ENCODE results near the gene ASAP2.

Gene ASAP2

DNA sequence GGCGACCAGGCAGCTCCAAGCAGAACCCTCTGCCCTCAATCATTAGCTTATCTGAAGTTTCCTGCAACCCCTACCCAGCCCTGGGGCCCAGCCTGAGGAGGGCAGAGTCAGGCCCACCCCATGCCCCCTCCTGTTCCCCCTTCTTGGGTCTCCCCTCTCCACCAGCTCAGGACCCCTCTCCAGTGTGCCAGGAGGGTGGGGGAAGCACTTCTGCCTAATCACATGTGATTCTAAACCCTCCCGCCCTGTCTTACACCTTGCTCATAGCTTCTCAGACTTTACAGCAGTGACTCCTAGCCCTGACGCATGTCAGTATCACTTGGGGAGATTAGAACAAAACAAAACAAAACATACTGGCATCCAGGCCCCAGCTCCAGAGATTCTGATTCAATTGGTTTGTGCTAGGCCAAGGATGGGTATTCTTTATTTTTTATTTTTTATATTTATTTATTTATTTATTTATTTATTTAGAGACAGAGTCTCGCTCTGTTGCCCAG lies 42.5 kb upstream of the ASAP2 start:
- Histone ChIP-seq H3K27me3 (ENCODE audit: insufficient read depth, low read depth, severe bottlenecking) (no peaks in the 10 kb centered on the region), H3K4me3 (ENCODE audit: low read depth, low read length) (no peak overlapping the region), H3K27ac (no peak overlapping the region), H3K36me3 (no peaks in the 10 kb centered on the region), H3K9me3 (ENCODE audit: severe bottlenecking) (no peaks in the 10 kb centered on the region)
- TF ChIP-seq, protein P1, sequence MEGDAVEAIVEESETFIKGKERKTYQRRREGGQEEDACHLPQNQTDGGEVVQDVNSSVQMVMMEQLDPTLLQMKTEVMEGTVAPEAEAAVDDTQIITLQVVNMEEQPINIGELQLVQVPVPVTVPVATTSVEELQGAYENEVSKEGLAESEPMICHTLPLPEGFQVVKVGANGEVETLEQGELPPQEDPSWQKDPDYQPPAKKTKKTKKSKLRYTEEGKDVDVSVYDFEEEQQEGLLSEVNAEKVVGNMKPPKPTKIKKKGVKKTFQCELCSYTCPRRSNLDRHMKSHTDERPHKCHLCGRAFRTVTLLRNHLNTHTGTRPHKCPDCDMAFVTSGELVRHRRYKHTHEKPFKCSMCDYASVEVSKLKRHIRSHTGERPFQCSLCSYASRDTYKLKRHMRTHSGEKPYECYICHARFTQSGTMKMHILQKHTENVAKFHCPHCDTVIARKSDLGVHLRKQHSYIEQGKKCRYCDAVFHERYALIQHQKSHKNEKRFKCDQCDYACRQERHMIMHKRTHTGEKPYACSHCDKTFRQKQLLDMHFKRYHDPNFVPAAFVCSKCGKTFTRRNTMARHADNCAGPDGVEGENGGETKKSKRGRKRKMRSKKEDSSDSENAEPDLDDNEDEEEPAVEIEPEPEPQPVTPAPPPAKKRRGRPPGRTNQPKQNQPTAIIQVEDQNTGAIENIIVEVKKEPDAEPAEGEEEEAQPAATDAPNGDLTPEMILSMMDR (IDR thresholded peaks at IDR 0.05; ENCODE audit: low read depth, low read length): no peak
- DNase-seq: no peak

DNA sequence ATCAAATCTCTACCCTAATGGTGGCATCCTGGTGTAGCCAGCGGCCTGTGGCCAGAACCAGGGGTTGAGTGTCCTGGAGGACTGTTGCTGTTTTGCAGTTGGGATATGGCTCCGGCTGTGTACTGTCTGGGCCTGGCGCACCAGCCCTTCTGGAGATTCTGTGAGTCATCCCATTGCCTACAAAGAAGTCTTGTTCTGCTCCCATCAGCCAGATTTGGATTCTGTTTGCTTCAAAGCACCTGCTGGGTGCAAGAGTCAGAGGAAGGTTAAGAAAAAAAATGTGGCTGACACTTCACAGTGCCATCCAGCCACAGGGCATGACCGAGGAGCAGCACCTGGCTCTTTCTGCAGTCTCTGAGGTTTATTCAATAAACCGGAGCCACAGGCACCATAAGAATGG lies 41.0 kb upstream of the ASAP2 start:
- Histone ChIP-seq H3K9me3 (ENCODE audit: severe bottlenecking) (no peaks in the 10 kb centered on the region), H3K27me3 (ENCODE audit: insufficient read depth, low read depth, severe bottlenecking) (no peaks in the 10 kb centered on the region), H3K27ac (no peak overlapping the region), H3K36me3 (no peaks in the 10 kb centered on the region), H3K4me3 (ENCODE audit: low read depth, low read length) (no peak overlapping the region)
- no peak for DNase-seq
- TF ChIP-seq, protein P1 (IDR thresholded peaks at IDR 0.05; ENCODE audit: low read depth, low read length): no peak

DNA sequence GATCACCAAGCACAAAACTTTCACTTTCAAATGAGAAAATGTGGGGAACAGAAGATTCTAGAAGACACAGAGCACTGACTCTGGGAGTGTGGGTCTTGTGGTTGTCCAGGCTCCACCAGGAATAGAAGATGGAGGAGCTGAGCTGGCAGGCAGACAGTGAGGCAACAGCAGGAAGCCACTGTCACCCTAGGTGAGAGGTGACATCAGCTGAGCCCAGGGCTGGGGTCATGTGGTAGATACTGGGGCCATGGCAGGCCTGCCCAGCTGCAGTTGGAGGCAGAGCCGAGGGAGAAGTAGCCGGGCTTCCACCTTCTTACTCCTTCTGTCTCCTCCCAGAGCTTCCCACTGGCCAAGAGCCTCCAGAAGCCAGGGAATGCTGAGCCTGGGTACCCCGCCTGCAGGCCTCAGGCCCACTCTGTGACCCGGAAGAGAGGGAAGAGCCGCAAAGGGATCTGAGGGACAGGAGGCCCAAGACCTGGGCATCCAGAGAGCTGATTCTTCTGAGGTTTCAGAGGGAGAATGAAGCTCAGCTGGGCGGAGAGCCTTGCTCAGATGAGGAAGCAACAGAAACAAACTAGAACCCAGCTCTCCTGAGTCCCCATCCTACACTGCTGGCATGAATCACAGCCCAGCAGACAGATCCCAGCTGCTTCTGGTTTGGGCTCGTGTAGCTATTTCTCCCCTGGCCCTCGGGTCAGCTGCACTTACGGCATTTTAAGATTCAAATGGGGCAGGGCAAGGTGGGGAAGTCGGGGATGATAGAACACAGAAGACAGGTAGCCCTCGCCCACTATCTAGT lies 39.8 kb upstream of the ASAP2 start:
- Histone ChIP-seq H3K36me3 (no peaks in the 10 kb centered on the region), H3K27ac (no peak overlapping the region), H3K9me3 (ENCODE audit: severe bottlenecking) (no peaks in the 10 kb centered on the region), H3K27me3 (ENCODE audit: insufficient read depth, low read depth, severe bottlenecking) (no peaks in the 10 kb centered on the region), H3K4me3 (ENCODE audit: low read depth, low read length) (no peak overlapping the region)
- TF ChIP-seq, protein P1 (IDR thresholded peaks at IDR 0.05; ENCODE audit: low read depth, low read length): no peak
- no peak for DNase-seq

DNA sequence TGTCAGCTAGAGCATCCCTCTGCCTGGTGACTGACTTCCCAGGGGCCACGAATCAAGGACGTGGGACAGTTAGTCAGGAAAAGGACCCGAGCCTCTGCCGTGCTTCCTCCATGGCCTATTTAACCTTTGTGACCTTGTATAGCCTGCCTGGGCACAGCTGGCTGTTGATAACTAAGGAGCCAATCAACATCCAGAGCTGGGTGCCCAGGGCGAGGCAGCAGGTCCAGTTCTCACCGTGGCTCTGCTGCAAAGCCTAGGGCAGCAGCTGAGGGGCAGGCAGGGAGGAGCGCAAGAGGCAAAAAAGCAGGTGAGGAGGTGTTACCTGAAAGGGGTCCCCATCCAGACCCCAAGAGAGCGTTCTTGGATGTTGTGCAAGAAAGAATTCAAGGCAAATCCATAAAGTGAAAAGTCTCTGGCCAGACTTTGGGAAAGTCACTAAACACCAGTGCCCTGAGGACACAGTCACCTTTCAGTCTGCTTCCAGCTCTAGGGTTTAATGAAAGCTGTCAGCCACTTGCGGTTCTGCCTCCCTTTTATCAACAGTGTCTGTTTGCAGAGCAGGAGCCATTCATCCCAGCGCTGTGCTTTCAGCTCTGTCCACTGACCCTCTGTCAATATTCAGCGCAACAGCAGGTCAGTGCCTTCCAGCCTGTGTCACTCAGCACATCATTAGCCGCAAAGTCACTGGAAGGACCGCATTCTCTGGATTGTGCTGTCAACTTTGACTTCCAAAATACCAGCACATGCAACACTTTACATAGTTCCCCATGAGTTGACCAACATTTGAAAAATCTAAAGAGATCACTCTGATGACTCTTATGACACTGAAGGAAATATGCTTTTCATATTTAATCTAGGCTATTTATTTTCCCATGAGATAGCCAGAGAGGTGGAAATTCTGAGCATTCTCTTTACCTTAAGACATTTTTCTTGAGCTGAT lies 38.6 kb upstream of the ASAP2 start:
- TF ChIP-seq, protein P1 (IDR thresholded peaks at IDR 0.05; ENCODE audit: low read depth, low read length): no peak
- Histone ChIP-seq H3K4me3 (ENCODE audit: low read depth, low read length) (no peak overlapping the region), H3K36me3 (no peaks in the 10 kb centered on the region), H3K9me3 (ENCODE audit: severe bottlenecking) (no peaks in the 10 kb centered on the region), H3K27me3 (ENCODE audit: insufficient read depth, low read depth, severe bottlenecking) (no peaks in the 10 kb centered on the region), H3K27ac (no peak overlapping the region)
- DNase-seq: no peak

DNA sequence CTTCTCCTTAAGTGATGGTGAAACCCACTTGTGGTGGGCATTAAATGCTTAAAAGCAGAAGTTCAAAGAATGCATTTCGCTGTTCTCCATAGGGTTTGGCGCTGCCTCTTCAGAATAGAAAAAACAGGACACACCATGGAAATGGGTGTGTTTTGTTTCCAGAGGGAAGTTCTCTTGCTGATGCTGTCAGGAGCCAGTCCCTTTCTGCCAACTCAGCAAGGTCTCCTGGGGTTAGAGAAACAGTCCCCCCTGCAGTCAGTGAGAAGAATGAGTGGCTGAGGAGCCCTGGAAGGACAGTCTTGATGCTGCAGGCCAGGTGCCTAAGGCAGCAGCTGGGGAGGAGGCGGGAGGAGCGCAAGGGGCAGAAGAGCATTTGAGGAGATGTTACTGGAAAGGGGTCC lies 37.8 kb upstream of the ASAP2 start:
- Histone ChIP-seq H3K27me3 (ENCODE audit: insufficient read depth, low read depth, severe bottlenecking) (no peaks in the 10 kb centered on the region), H3K36me3 (no peaks in the 10 kb centered on the region), H3K4me3 (ENCODE audit: low read depth, low read length) (no peak overlapping the region), H3K9me3 (ENCODE audit: severe bottlenecking) (no peaks in the 10 kb centered on the region), H3K27ac (no peak overlapping the region)
- DNase-seq: no peak
- TF ChIP-seq, protein P1 (IDR thresholded peaks at IDR 0.05; ENCODE audit: low read depth, low read length): no peak
